ENCODE data around the gene SPON1. TPM values are rescaled to one million over a fixed set of nuclear protein-coding genes. Genes with fewer than 3 reads are reported as not detected.

Gene SPON1
- total and polyA plus RNA-seq, 2 donors, result 1.6 to 3.6 TPM

DNA sequence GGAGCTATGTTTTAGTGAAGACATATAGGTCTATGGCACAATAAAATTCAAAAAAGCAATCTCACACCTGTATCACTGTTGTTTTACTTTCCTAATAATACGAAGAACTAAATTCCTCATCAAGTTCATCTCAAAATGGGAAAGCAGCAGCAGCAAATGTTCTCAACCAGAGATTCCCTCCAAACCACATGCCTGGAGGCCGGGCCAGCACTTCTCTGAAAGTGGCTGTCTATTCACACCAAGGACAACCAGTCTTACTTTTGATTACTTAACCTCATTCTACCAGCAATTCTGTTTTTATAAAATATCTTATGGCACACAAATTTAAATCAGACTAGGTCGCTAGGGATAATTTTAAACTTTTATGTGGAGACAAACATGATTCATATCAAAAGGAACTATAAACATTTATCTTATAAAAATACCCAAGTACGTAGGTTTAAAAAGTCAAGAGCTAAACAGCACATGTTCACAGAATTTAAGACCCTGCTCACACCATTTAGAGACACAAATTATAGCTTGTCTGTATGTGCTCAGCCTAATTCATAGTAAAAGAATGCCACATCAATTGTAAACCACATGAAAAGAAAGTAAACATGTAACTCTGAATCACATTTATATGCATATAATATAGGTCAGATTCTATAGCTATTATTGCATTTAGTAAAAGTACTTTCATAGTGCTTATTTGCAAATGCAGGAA is 350.4 kb downstream of the SPON1 start:
- Histone ChIP-seq H3K27ac (ENCODE audit: low read depth in 1 of 2, low read length in 1 of 2) (no peak overlapping the region), H3K4me3 (ENCODE audit: low read length in 2 of 2) (no peak overlapping the region), H3K27me3 (ENCODE audit: control insufficient read depth in 2 of 2, insufficient read depth in 1 of 2, low read length in 1 of 2) (no peaks in the 10 kb centered on the region), H3K4me1 (ENCODE audit: control insufficient read depth in 2 of 2, insufficient read depth in 2 of 2, low read length in 2 of 2) (peaks cover 0 to 6% of the 10 kb centered on the region in 2 donors), H3K9me3 (ENCODE audit: control insufficient read depth in 2 of 2, insufficient read depth in 1 of 2, low read length in 1 of 2) (no peaks in the 10 kb centered on the region), H3K36me3 (ENCODE audit: control insufficient read depth in 2 of 2, insufficient read depth in 2 of 2, low read length in 1 of 2) (no peaks in the 10 kb centered on the region)
- peak in 1 of 9 donors; percentile 32 for DNase-seq (ENCODE audit: low read depth in 6 of 9, low spot score in 9 of 9)
- 70% methylated on average over 4 of the region's 4 CpGs for WGBS

DNA sequence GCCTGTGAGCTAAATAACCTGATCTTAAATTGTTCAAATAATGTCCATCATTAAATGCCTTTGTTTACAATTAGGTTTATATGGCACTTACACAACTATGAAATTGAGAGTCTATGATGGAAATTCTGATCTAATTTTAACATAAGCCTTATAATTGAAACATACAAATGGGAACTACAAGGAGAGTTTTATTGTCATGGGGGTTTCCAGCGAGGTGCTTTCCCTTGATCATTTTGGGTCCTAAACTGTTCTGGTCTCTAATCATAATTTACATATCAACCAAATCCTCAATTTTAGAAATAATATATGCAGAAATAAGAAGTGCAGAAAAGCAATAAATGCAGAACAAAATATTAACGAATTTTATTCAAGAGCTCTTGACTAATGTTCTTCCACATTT is 351.6 kb downstream of the SPON1 start:
- Histone ChIP-seq H3K27me3 (ENCODE audit: control insufficient read depth in 2 of 2, insufficient read depth in 1 of 2, low read length in 1 of 2) (no peaks in the 10 kb centered on the region), H3K27ac (ENCODE audit: low read depth in 1 of 2, low read length in 1 of 2) (no peak overlapping the region), H3K4me3 (ENCODE audit: low read length in 2 of 2) (no peak overlapping the region), H3K4me1 (ENCODE audit: control insufficient read depth in 2 of 2, insufficient read depth in 2 of 2, low read length in 2 of 2) (peaks cover 0 to 6% of the 10 kb centered on the region in 2 donors), H3K9me3 (ENCODE audit: control insufficient read depth in 2 of 2, insufficient read depth in 1 of 2, low read length in 1 of 2) (no peaks in the 10 kb centered on the region), H3K36me3 (ENCODE audit: control insufficient read depth in 2 of 2, insufficient read depth in 2 of 2, low read length in 1 of 2) (no peaks in the 10 kb centered on the region)
- no peak for DNase-seq (ENCODE audit: low read depth in 6 of 9, low spot score in 9 of 9)
- 92% methylated on average over 2 of the region's 2 CpGs for WGBS

DNA sequence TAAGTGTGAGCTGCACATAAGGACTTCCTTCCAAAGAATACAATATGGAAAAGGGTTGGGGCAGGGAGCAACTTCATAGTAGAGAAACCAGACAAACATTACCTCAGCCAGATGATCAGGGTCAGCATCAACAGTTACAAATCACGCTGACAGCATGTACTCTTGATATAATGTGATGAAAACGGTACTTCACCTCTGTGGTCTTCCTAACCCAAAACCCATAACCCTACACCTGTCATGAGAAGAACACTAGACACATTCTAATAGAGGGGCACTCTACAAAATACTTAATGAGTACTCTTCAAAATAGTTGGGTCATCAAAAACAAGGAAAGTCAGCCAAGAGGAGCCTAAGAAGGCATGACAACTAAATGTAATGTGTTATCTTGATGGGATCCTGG is 352.6 kb downstream of the SPON1 start:
- 98% methylated on average over 2 of the region's 2 CpGs for WGBS
- H3K27ac ChIP-seq (ENCODE audit: low read depth in 1 of 2, low read length in 1 of 2), result no peak overlapping the region

More for the DNA sequence above, 352.6 kb downstream of the SPON1 start:
- Histone ChIP-seq H3K27me3 (ENCODE audit: control insufficient read depth in 2 of 2, insufficient read depth in 1 of 2, low read length in 1 of 2) (no peaks in the 10 kb centered on the region), H3K9me3 (ENCODE audit: control insufficient read depth in 2 of 2, insufficient read depth in 1 of 2, low read length in 1 of 2) (no peaks in the 10 kb centered on the region), H3K4me3 (ENCODE audit: low read length in 2 of 2) (no peak overlapping the region), H3K36me3 (ENCODE audit: control insufficient read depth in 2 of 2, insufficient read depth in 2 of 2, low read length in 1 of 2) (no peaks in the 10 kb centered on the region), H3K4me1 (ENCODE audit: control insufficient read depth in 2 of 2, insufficient read depth in 2 of 2, low read length in 2 of 2) (peaks cover 2 to 6% of the 10 kb centered on the region in 2 donors)
- DNase-seq (ENCODE audit: low read depth in 6 of 9, low spot score in 9 of 9), result no peak

All from thymus (tissue), 11 donors.